MM.1S (cell line): ENCODE measurements around the gene BMAL1.

Experiments used
- EZH2 ChIP-seq: fragments of 300-600 bp; sonication (generic); optimal IDR thresholded peaks from 2 replicates; pipeline ENCODE3; 2017; ENCODE audit warnings: low read depth, mild to moderate bottlenecking, antibody characterized with exemption, low read length, mixed read lengths
- TF ChIP-seq, protein P1 (sequence below): fragments of 300-600 bp; sonication (generic); IDR thresholded peaks from 2 replicates; pipeline ENCODE4 v1.5.1; 2016; ENCODE audit warnings: antibody characterized with exemption, low read length, mixed read lengths

DNA sequence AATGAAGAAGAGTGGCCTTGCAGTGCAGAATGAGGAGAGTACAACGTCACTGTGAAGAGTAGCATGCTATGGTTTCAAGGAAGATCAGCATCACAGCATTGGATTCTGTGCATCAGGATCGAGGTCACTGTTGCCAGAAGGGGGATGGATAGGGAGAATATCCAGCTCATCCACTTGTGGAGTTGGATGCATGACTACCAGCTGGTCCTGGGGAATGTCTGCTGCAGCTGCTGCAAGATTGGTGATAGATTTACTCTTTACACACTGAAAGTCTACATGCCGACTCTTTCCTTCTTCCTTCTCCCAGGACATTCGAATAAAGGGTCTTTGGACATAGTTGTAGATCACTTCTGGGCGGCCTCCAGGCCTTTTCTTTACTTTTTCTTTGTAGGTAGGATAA is 111.2 kb downstream of the BMAL1 start:
- TF ChIP-seq, protein P1, sequence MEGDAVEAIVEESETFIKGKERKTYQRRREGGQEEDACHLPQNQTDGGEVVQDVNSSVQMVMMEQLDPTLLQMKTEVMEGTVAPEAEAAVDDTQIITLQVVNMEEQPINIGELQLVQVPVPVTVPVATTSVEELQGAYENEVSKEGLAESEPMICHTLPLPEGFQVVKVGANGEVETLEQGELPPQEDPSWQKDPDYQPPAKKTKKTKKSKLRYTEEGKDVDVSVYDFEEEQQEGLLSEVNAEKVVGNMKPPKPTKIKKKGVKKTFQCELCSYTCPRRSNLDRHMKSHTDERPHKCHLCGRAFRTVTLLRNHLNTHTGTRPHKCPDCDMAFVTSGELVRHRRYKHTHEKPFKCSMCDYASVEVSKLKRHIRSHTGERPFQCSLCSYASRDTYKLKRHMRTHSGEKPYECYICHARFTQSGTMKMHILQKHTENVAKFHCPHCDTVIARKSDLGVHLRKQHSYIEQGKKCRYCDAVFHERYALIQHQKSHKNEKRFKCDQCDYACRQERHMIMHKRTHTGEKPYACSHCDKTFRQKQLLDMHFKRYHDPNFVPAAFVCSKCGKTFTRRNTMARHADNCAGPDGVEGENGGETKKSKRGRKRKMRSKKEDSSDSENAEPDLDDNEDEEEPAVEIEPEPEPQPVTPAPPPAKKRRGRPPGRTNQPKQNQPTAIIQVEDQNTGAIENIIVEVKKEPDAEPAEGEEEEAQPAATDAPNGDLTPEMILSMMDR, result no peak
- no peak for TF ChIP-seq EZH2
